HepG2 (cell line): Measurements from ENCODE around the gene DPYSL3. TPM values are rescaled to one million over a fixed set of nuclear protein-coding genes. Genes with fewer than 3 reads are reported as not detected.

ENCODE experiments used
- ATAC-seq: fragments of 200-7000 bp; cut with Tn5 transposase; 3 replicates; pipeline ENCODE4 v1.9.1; 2020; ENCODE audit warnings: mild to moderate bottlenecking, moderate library complexity
- BruUV-seq: library from RNA; stranded (reverse); fragments of 400-500 nt; replicated peaks from 2 replicates; lab custom pipeline; 2021; lab: Mats Ljungman, UMichigan
- CTCF ChIA-PET: fragments of 300-600 bp; formaldehyde crosslinking; extraction: SDS; loops from one replicate; lab custom pipeline; 2021; ENCODE audit warnings: low total read pairs, inconsistent platforms, low intra/inter-chr PET ratio; lab: Yijun Ruan, JAX
- POLR2A ChIA-PET: fragments of 350-600 bp; sonication (Branson Sonifier 250); formaldehyde crosslinking; loops from one replicate; lab custom pipeline; 2020; ENCODE audit warnings: antibody characterized with exemption, inconsistent platforms; lab: Yijun Ruan, JAX
- DNase-seq: peaks from one replicate; pipeline ENCODE4 v3.0.0-alpha.2; 2015; ENCODE audit warnings: low spot score
- FAIRE-seq: peaks from 3 replicates; lab custom pipeline; 2011; peaks lifted over from hg19 to GRCh38; lab: Jason Lieb, UNC
- H2AFZ ChIP-seq: one replicate; pipeline ENCODE4 v1.6.1; 2011; ENCODE audit warnings: low read length, inconsistent platforms
- H3K27ac ChIP-seq: fragments of 300-600 bp; 3 replicates; pipeline ENCODE4 v1.8.0; 2011; ENCODE audit warnings: mixed run types, mild to moderate bottlenecking, mixed read lengths, low read length, inconsistent platforms; ENCODE audit not compliant: insufficient read depth; ENCODE audit errors: extremely low read length
- H3K27me3 ChIP-seq, 2 experiments: fragments of 200-600 bp in 1 of 2; 2 replicates in 1 of 2; 3 replicates in 1 of 2; pipeline versions ENCODE4 v1.6.0 to v1.8.0; 2011; ENCODE audit warnings: low read length in 2 of 2, mild to moderate bottlenecking in 2 of 2, moderate library complexity in 2 of 2, inconsistent platforms in 1 of 2; ENCODE audit not compliant: insufficient read depth in 2 of 2, control insufficient read depth in 1 of 2
- H3K36me3 ChIP-seq, 2 experiments: fragments of 200-600 bp in 1 of 2; replicated peaks in 1 of 2; 2 replicates in 1 of 2; 3 replicates in 1 of 2; pipeline versions ENCODE4 v1.5.1 to v1.8.0; 2011; ENCODE audit warnings: low read length in 2 of 2, inconsistent platforms in 1 of 2; ENCODE audit not compliant: insufficient read depth in 2 of 2, control insufficient read depth in 1 of 2
- H3K4me1 ChIP-seq: 2 replicates; pipeline ENCODE4 v1.5.1; 2012; ENCODE audit warnings: low read length, inconsistent platforms; ENCODE audit not compliant: insufficient read depth
- H3K4me2 ChIP-seq: 2 replicates; pipeline ENCODE4 v1.6.0; 2011; ENCODE audit warnings: low read depth, low read length, inconsistent platforms
- H3K4me3 ChIP-seq, 3 experiments: fragments of 200-600 bp in 1 of 3; sonication (generic), shearing (Covaris generic) in 1 of 3; replicated peaks in 1 of 3; 2 replicates each; pipeline ENCODE4 v1.5.1; 2011 to 2016; ENCODE audit warnings: low read length in 3 of 3, inconsistent platforms in 2 of 3, low read depth in 2 of 3, mild to moderate bottlenecking in 2 of 3, control low read depth in 1 of 3, mixed read lengths in 1 of 3; ENCODE audit not compliant: insufficient read depth in 1 of 3
- H3K79me2 ChIP-seq: one replicate; pipeline ENCODE4 v1.6.1; 2011; ENCODE audit warnings: low read length, inconsistent platforms; ENCODE audit not compliant: insufficient read depth
- H3K9ac ChIP-seq: 2 replicates; pipeline ENCODE4 v1.6.0; 2011; ENCODE audit warnings: mild to moderate bottlenecking, low read depth, low read length, inconsistent platforms; ENCODE audit not compliant: insufficient read depth
- H3K9me3 ChIP-seq: 2 replicates; pipeline ENCODE4 v1.5.1; 2012; ENCODE audit warnings: mild to moderate bottlenecking, low read length
- H4K20me1 ChIP-seq: 2 replicates; pipeline ENCODE4 v1.6.0; 2011; ENCODE audit warnings: inconsistent platforms, mild to moderate bottlenecking, low read length, moderate library complexity; ENCODE audit not compliant: insufficient read depth
- AHR ChIP-seq: IDR thresholded peaks from 2 replicates; pipeline ENCODE4 v1.6.1; 2018; ENCODE audit warnings: missing genetic modification reagents, missing compliant biosample characterization
- BATF2 ChIP-seq: sonication (generic); formaldehyde crosslinking; IDR thresholded peaks from 2 replicates; pipeline ENCODE4 v1.8.0; 2022; ENCODE audit warnings: mild to moderate bottlenecking, missing genetic modification reagents, moderate library complexity
- FOSL2 ChIP-seq: sonication (generic); formaldehyde crosslinking; IDR thresholded peaks from 2 replicates; pipeline ENCODE4 v1.4.0; 2020; ENCODE audit warnings: missing genetic modification reagents
- HDAC6 ChIP-seq: fragments of 200-600 bp; sonication (generic); IDR thresholded peaks from 2 replicates; pipeline ENCODE4 v1.7.0; 2017; ENCODE audit warnings: mild to moderate bottlenecking, antibody characterized with exemption, low read length, low read depth
- KAT8 ChIP-seq: IDR thresholded peaks from 2 replicates; pipeline ENCODE4 v1.6.1; 2016; ENCODE audit warnings: missing genetic modification reagents, missing compliant biosample characterization
- KDM5A ChIP-seq: fragments of 200-600 bp; sonication (generic); IDR thresholded peaks from 2 replicates; pipeline ENCODE4 v1.7.0; 2018; ENCODE audit warnings: antibody characterized with exemption, mild to moderate bottlenecking, low read length, borderline replicate concordance
- MEIS2 ChIP-seq: sonication (generic); formaldehyde crosslinking; IDR thresholded peaks from 2 replicates; pipeline ENCODE4 v1.9.0; 2021; ENCODE audit warnings: mild to moderate bottlenecking, missing genetic modification reagents
- NFATC3 ChIP-seq: sonication (generic); formaldehyde crosslinking; IDR thresholded peaks from 2 replicates; pipeline ENCODE4 v1.5.1; 2020; ENCODE audit warnings: mild to moderate bottlenecking, missing genetic modification reagents
- REL ChIP-seq: sonication (generic); formaldehyde crosslinking; conservative IDR thresholded peaks from 2 replicates; pipeline ENCODE4 v1.8.0; 2022; ENCODE audit warnings: mild to moderate bottlenecking, missing genetic modification reagents, moderate library complexity
- SKI ChIP-seq: fragments of 450-650 bp; IDR thresholded peaks from one replicate; pipeline ENCODE4 v1.6.1; 2018; ENCODE audit warnings: mild to moderate bottlenecking; ENCODE audit not compliant: partially characterized antibody
- STAG1 ChIP-seq: sonication (generic); formaldehyde crosslinking; IDR thresholded peaks from 2 replicates; pipeline ENCODE4 v1.4.0; 2020; ENCODE audit warnings: missing genetic modification reagents
- ZNF160 ChIP-seq: sonication (generic); formaldehyde crosslinking; IDR thresholded peaks from 2 replicates; pipeline ENCODE4 v1.8.0; 2022; ENCODE audit warnings: mild to moderate bottlenecking, inconsistent platforms, missing genetic modification reagents
- ZNF232 ChIP-seq: sonication (generic); formaldehyde crosslinking; IDR thresholded peaks from 2 replicates; pipeline ENCODE4 v1.4.0; 2020; ENCODE audit warnings: missing genetic modification reagents, borderline replicate concordance
- ZNF280D ChIP-seq: sonication (generic); formaldehyde crosslinking; IDR thresholded peaks from 2 replicates; pipeline ENCODE4 v1.5.1; 2020; ENCODE audit warnings: mild to moderate bottlenecking, missing genetic modification reagents
- ZNF335 ChIP-seq: sonication (generic); formaldehyde crosslinking; IDR thresholded peaks from 2 replicates; pipeline ENCODE4 v1.4.0; 2020; ENCODE audit warnings: missing genetic modification reagents
- ZNF570 ChIP-seq: sonication (generic); formaldehyde crosslinking; IDR thresholded peaks from 2 replicates; pipeline ENCODE4 v1.4.0; 2020; ENCODE audit warnings: mild to moderate bottlenecking, missing genetic modification reagents, borderline replicate concordance
- ZNF660 ChIP-seq: sonication (generic); formaldehyde crosslinking; IDR thresholded peaks from 2 replicates; pipeline ENCODE4 v1.5.1; 2020; ENCODE audit warnings: mild to moderate bottlenecking, low read depth, missing genetic modification reagents, borderline replicate concordance
- ZNF841 ChIP-seq: sonication (generic); formaldehyde crosslinking; IDR thresholded peaks from 2 replicates; pipeline ENCODE4 v1.8.1; 2023; ENCODE audit warnings: missing genetic modification reagents, borderline replicate concordance
- ZSCAN31 ChIP-seq: sonication (generic); formaldehyde crosslinking; IDR thresholded peaks from 2 replicates; pipeline ENCODE4 v1.5.0; 2020; ENCODE audit warnings: low read depth, mild to moderate bottlenecking, missing genetic modification reagents
- WGBS: methylation state at CpG from one replicate; pipeline ENCODE4 v1.1.6; 2017; ENCODE audit warnings: low lambda C conversion rate; 5-methylcytosine and 5-hydroxymethylcytosine counted together
- in situ Hi-C: cut with HindIII; loops from 2 replicates; pipeline ENCODE4 v1.10.0; 2017; ENCODE audit warnings: low pct_unique_long_range_greater_than_20kb; ENCODE audit not compliant: extremely low pct_ligation_motif_present
- intact Hi-C: fragments of 100-400 bp; cut with micrococcal nuclease; formaldehyde crosslinking; loops from one replicate; pipeline ENCODE4 v1.10.0; 2022; ENCODE audit not compliant: unreplicated experiment
- polyA plus RNA-seq, 8 experiments: library from polyadenylated mRNA; depleted of rRNA in 3 of 8; stranded (reverse) in 7 of 8; unstranded in 1 of 8; fragments of >200 nt; fragmentation: Illumina TruSeq in 4 of 8; extraction: Trizol in 4 of 8; gene quantifications; 2 replicates each; pipeline versions ENCODE4 v1.2.1 to v1.2.3, GENCODE V29; 2011 to 2016; ENCODE audit warnings: low read depth in 4 of 8, missing spikeins in 1 of 8, mixed read lengths in 1 of 8; ENCODE audit not compliant: insufficient read depth in 1 of 8
- total RNA-seq, 5 experiments: library from RNA; depleted of rRNA; stranded (reverse); fragments of >200 nt; fragmentation: Illumina TruSeq; extraction: Trizol; gene quantifications; 2 replicates each; pipeline ENCODE4 v1.2.3, GENCODE V29; 2016; ENCODE audit warnings: low read depth in 1 of 5
- TF ChIP-seq, protein P1 (sequence below): IDR thresholded peaks from 2 replicates; pipeline ENCODE4 v1.6.1; 2012; ENCODE audit warnings: low read depth, low read length, improper control_type of control experiment

The DPYSL3 gene
- total and polyA plus RNA-seq, 2 of the 13 experiments (the other 11 are each of a cell fraction or from before 2014, with no cell fraction given): 0.08 to 0.15 TPM

DNA sequence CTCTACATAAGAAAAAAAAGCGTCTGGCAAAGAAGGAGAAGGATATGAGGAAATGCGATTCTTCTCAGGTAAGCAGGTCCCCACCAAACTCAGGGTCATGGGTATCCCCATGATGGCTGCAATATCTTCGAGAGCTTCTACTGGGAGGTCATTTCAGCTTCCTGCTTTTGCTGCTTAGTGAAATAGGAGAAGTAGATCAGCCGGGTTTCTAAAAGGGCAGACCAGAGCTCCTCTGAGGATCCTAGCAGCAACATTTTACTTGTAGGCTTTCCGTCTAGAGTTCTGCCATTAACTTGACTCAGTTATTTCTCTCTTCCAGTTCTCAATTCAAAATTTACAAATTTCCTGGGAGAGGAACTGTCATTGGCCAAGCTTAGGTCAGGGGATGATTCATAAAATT is 134.7 kb downstream of the DPYSL3 start (continued):
- no peak for TF ChIP-seq ZNF570
- no peak for TF ChIP-seq STAG1 (CRISPR knock-in tag)
- no peak for TF ChIP-seq KAT8 (CRISPR knock-in tag)
- TF ChIP-seq, protein P1, sequence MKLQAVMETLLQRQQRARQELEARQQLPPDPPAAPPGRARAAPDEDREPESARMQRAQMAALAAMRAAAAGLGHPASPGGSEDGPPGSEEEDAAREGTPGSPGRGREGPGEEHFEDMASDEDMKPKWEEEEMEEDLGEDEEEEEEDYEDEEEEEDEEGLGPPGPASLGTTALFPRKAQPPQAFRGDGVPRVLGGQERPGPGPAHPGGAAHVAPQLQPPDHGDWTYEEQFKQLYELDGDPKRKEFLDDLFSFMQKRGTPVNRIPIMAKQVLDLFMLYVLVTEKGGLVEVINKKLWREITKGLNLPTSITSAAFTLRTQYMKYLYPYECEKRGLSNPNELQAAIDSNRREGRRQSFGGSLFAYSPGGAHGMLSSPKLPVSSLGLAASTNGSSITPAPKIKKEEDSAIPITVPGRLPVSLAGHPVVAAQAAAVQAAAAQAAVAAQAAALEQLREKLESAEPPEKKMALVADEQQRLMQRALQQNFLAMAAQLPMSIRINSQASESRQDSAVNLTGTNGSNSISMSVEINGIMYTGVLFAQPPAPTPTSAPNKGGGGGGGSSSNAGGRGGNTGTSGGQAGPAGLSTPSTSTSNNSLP: no peak
- TF ChIP-seq REL (CRISPR knock-in tag): no peak
- TF ChIP-seq FOSL2: no peak

DNA sequence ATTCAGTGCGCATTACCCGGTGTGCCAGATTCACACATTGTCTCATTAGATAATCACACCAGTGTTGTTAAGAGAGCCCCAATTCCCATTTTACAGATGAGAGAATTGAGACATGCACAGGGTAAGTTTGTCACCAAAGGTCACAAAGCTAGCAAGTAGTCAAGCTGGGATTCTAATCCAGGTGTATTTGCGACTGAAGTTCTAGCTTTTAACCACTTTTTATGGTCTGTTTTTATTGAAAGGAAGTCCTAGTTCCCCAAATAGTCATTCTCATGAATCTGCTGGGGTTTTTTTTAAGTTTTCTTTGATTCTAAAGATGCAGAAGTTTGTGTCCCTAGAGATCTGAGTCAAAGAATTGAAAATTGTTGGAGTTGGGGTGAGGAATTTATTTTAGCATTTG is 136.5 kb downstream of the DPYSL3 start:
- H3K36me3 ChIP-seq: no peaks in the 10 kb centered on the region
- POLR2A ChIA-PET: no interaction called here
- no peak overlapping the region for H3K4me2 ChIP-seq
- intact Hi-C loops (no loop called here), in situ Hi-C loops (no loop called here)
- H3K4me1 ChIP-seq: no peaks in the 10 kb centered on the region
- no peak for TF ChIP-seq SKI
- no peak for TF ChIP-seq ZSCAN31 (CRISPR knock-in tag)
- no peak for TF ChIP-seq ZNF660 (CRISPR knock-in tag)
- no peak for TF ChIP-seq ZNF280D
- TF ChIP-seq ZNF335: no peak
- no peak for TF ChIP-seq MEIS2 (CRISPR knock-in tag)
- TF ChIP-seq ZNF160: no peak
- TF ChIP-seq BATF2 (CRISPR knock-in tag): no peak
- no peak for TF ChIP-seq AHR
- TF ChIP-seq ZNF232 (CRISPR knock-in tag): no peak
- no peak for TF ChIP-seq HDAC6
- no peak for TF ChIP-seq NFATC3 (CRISPR knock-in tag)
- TF ChIP-seq ZNF841: no peak
- TF ChIP-seq KDM5A: no peak
- CTCF ChIA-PET: no interaction called here
- no peak overlapping the region for H3K9ac ChIP-seq
- no peak overlapping the region for H3K27ac ChIP-seq
- no peaks in the 10 kb centered on the region for H4K20me1 ChIP-seq
- H3K4me3 ChIP-seq: no peak overlapping the region
- no peaks in the 10 kb centered on the region for H3K9me3 ChIP-seq
- FAIRE-seq: no peak
- no peaks in the 10 kb centered on the region for H3K79me2 ChIP-seq
- DNase-seq: no peak
- WGBS: 66% methylated on average over 3 of the region's 3 CpGs
- no TSS peak for BruUV-seq
- no peaks in the 10 kb centered on the region for H3K27me3 ChIP-seq
- ATAC-seq: no peak
- no peak overlapping the region for H2AFZ ChIP-seq
